Sigmoid colon (tissue), 3 donors: ENCODE data around the gene GLG1.

Experiments used
- POLR2A ChIP-seq, 2 donors: fragments of 450-650 bp; IDR thresholded peaks; one replicate each; pipeline ENCODE4 v1.6.1; 2016; ENCODE audit warnings: antibody characterized with exemption in 2 of 2, mild to moderate bottlenecking in 2 of 2, moderate library complexity in 2 of 2
- TF ChIP-seq, protein P1 (sequence below), 4 experiments: fragments of 450-650 bp in 3 of 4; fragments of 200-600 bp in 1 of 4; IDR thresholded peaks; one replicate each; pipeline ENCODE4 v1.5.1; 2016 to 2019; ENCODE audit warnings: antibody characterized with exemption in 4 of 4, mild to moderate bottlenecking in 3 of 4, moderate library complexity in 2 of 4

DNA sequence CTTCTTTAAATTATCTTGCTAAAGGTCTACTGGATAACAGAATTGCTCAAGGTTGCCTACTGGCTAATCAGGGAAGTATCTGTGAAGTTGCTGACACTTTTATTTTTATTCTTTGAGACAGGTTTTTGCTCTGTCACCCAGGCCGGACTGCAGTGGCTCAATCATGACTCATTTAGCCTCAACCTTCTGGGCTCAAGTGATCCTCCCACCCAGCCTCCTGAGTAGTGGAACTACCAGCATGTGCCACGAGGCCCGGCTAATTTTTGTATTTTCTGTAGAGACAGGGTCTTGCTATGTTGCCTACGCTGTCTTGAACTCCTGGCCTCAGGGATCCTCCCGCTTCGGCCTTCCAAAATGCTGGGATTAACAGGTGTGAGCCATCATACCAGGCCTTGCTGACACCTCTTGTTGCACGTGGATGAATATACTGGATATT, 43.1 kb downstream of the GLG1 start:
- TF ChIP-seq, protein P1, sequence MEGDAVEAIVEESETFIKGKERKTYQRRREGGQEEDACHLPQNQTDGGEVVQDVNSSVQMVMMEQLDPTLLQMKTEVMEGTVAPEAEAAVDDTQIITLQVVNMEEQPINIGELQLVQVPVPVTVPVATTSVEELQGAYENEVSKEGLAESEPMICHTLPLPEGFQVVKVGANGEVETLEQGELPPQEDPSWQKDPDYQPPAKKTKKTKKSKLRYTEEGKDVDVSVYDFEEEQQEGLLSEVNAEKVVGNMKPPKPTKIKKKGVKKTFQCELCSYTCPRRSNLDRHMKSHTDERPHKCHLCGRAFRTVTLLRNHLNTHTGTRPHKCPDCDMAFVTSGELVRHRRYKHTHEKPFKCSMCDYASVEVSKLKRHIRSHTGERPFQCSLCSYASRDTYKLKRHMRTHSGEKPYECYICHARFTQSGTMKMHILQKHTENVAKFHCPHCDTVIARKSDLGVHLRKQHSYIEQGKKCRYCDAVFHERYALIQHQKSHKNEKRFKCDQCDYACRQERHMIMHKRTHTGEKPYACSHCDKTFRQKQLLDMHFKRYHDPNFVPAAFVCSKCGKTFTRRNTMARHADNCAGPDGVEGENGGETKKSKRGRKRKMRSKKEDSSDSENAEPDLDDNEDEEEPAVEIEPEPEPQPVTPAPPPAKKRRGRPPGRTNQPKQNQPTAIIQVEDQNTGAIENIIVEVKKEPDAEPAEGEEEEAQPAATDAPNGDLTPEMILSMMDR (IDR thresholded peaks at IDR 0.05), result no peak
- no peak for TF ChIP-seq POLR2A (IDR thresholded peaks at IDR 0.05)
